Heart left ventricle (tissue), 13 donors: ENCODE results near the gene MAP1LC3B2.

Source experiments
- POLR2A ChIP-seq, 2 donors: fragments of 450-650 bp; IDR thresholded peaks; one replicate each; pipeline ENCODE4 v1.6.1; 2017; ENCODE audit warnings: antibody characterized with exemption in 2 of 2, mild to moderate bottlenecking in 2 of 2, moderate library complexity in 2 of 2
- TF ChIP-seq, protein P1 (sequence below), 12 donors: fragments of 200-600 bp; sonication (generic) in 4 of 12; IDR thresholded peaks; one replicate each; pipeline versions ENCODE4 v1.5.0 to v1.8.0; 2018 to 2022; ENCODE audit warnings: antibody characterized with exemption in 12 of 12, mild to moderate bottlenecking in 5 of 12
- donor health status: ischemic (EF 13 %, LVEDD 7.1; RV severe dilation, severe dysfunction).
- donor health status: DM: no; HTN: yes; CAD: no.
- donor health status: DM: no; HTN: no; CAD: no.
- donor health status: ischemic (EF 25% LVEDD 6.9; RV normal size, moderate dysfunction).
- donor health status: ischemic (EF 25% LVEDD 5.7; RV mildly dilated, moderate dysfunction).
- donor health status: ischemic (EF 35%, LVEDD 5.7; RV mildly dilated, moderate dysfunction).
- donor health status: nonischemic (EF 11% LVEDD 7.7; RV severe dilation, severe dysfunction).
- donor health status: DM: yes; HTN: yes; CAD: no.
- donor health status: PGD.
- donor health status: ischemic (EF 29% LVEDD 5.4; RV normal size, mild dysfunction).
- donor health status: nonischemic (EF 23%, LVEDD 6.1; RV moderate dilation, normal function).

DNA sequence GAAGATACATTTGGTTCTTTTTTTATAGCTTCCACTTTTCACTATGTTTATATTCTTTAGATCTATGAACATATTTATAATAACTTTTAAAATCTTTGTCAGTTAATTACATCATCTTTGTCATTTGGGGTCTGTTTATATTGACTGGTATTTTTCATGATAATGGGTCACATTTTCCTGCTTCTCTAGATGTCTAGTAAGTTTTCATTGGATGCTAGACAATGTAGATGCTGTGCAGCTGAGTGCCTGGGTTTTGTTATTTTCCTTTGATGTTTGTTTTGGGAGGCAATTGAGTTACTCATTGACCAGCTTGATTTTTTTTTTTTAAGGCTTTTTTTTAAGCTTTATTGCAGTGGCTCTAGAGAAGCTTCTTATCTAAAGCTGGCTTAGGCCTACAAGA, 4.9 kb downstream of the MAP1LC3B2 start:
- TF ChIP-seq, protein P1, sequence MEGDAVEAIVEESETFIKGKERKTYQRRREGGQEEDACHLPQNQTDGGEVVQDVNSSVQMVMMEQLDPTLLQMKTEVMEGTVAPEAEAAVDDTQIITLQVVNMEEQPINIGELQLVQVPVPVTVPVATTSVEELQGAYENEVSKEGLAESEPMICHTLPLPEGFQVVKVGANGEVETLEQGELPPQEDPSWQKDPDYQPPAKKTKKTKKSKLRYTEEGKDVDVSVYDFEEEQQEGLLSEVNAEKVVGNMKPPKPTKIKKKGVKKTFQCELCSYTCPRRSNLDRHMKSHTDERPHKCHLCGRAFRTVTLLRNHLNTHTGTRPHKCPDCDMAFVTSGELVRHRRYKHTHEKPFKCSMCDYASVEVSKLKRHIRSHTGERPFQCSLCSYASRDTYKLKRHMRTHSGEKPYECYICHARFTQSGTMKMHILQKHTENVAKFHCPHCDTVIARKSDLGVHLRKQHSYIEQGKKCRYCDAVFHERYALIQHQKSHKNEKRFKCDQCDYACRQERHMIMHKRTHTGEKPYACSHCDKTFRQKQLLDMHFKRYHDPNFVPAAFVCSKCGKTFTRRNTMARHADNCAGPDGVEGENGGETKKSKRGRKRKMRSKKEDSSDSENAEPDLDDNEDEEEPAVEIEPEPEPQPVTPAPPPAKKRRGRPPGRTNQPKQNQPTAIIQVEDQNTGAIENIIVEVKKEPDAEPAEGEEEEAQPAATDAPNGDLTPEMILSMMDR (IDR thresholded peaks at IDR 0.05), result no peak
- no peak for TF ChIP-seq POLR2A (IDR thresholded peaks at IDR 0.05)
